GM13976 (cell line): Measurements from ENCODE around the gene ATP5PO.

ENCODE experiments used
- DNase-seq: peaks from one replicate; pipeline ENCODE4 v3.0.0; 2012; ENCODE audit warnings: low spot score
- in situ Hi-C: fragments of 300-500 bp; cut with MboI; formaldehyde crosslinking; loops from one replicate; pipeline ENCODE4 v1.12.0; 2022; ENCODE audit warnings: low sequenced_read_pairs, mixed read lengths, inconsistent platforms; ENCODE audit not compliant: unreplicated experiment
- TF ChIP-seq, protein P1 (sequence below): IDR thresholded peaks from 2 replicates; pipeline ENCODE4 v1.5.1; 2012; ENCODE audit warnings: borderline replicate concordance, mild to moderate bottlenecking; ENCODE audit not compliant: insufficient read depth; ENCODE audit errors: extremely low read depth, missing control alignments, control extremely low read depth

Gene ATP5PO

GRCh38 chr21:33902349-33902748 is 13.3 kb downstream of the ATP5PO start:
- DNase-seq, result no peak
- in situ Hi-C loops, result loop anchor here (25.0 kb wide), 1 partner anchor 710 kb away; the partner anchor contains the start of gene RCAN1
- TF ChIP-seq, protein P1, sequence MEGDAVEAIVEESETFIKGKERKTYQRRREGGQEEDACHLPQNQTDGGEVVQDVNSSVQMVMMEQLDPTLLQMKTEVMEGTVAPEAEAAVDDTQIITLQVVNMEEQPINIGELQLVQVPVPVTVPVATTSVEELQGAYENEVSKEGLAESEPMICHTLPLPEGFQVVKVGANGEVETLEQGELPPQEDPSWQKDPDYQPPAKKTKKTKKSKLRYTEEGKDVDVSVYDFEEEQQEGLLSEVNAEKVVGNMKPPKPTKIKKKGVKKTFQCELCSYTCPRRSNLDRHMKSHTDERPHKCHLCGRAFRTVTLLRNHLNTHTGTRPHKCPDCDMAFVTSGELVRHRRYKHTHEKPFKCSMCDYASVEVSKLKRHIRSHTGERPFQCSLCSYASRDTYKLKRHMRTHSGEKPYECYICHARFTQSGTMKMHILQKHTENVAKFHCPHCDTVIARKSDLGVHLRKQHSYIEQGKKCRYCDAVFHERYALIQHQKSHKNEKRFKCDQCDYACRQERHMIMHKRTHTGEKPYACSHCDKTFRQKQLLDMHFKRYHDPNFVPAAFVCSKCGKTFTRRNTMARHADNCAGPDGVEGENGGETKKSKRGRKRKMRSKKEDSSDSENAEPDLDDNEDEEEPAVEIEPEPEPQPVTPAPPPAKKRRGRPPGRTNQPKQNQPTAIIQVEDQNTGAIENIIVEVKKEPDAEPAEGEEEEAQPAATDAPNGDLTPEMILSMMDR, result no peak

GRCh38 chr21:33901412-33902288 is 14.0 kb downstream of the ATP5PO start:
- in situ Hi-C loops, result loop anchor here (25.0 kb wide), 1 partner anchor 711 kb away; the partner anchor contains the start of gene RCAN1
- no peak for DNase-seq
- TF ChIP-seq, protein P1, result peak; percentile 26

DNA sequence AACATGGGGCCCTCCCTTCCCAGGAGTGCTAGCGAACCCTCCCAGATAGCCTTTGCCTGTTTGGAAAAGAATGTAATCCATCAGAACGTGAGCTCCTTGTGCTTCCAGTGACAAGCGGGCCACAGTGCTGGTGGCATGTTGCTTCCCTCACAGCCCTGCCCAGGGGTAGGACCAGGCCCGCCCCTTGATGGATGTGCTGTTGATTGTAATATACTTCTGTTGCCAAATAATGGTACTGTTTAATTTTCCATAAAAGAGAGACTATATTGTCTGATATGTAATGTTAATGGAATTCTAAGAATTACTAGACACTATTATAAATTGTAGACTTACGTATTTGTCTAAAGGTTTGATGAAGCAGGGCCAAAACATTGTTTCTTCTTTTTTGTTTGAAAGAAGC is 16.4 kb downstream of the ATP5PO start:
- TF ChIP-seq, protein P1, result no peak
- in situ Hi-C loops, result no loop called here
- no peak for DNase-seq

GRCh38 chr21:33898586-33898985 is 17.0 kb downstream of the ATP5PO start:
- no peak for DNase-seq
- in situ Hi-C loops, result no loop called here
- TF ChIP-seq, protein P1, result no peak

GRCh38 chr21:33897739-33898138 is 17.9 kb downstream of the ATP5PO start:
- in situ Hi-C loops, result no loop called here
- TF ChIP-seq, protein P1, result no peak
- DNase-seq, result no peak

GRCh38 chr21:33897098-33897497 is 18.5 kb downstream of the ATP5PO start:
- no peak for DNase-seq
- TF ChIP-seq, protein P1, result no peak
- in situ Hi-C loops, result no loop called here

- TF ChIP-seq, protein P1, result no peak
- in situ Hi-C loops, result no loop called here
- DNase-seq, result no peak
Observed at GRCh38 chr21:33896691-33897090, 18.9 kb downstream of the ATP5PO start.
